GM06990 (cell line): Measurements from ENCODE around the gene ST8SIA6.
"Not testable (repeated sequence)": the region's sequence is repeated elsewhere in the genome, so short reads cannot be mapped to it uniquely, and the experiment has no call there.

Source experiments
- DNase-seq: peaks from one replicate; pipeline ENCODE4 v3.0.0-alpha.2; 2011; ENCODE audit not compliant: insufficient read length; ENCODE audit errors: extremely low read depth
- H3K27me3 ChIP-seq: replicated peaks from 2 replicates; pipeline ENCODE4 v1.6.0; 2011; ENCODE audit warnings: low read length; ENCODE audit not compliant: control insufficient read depth, insufficient read depth
- H3K36me3 ChIP-seq: 2 replicates; pipeline ENCODE4 v1.5.1; 2011; ENCODE audit warnings: low read length; ENCODE audit not compliant: control insufficient read depth, insufficient read depth
- H3K4me3 ChIP-seq: replicated peaks from 2 replicates; pipeline ENCODE4 v1.5.1; 2011; ENCODE audit warnings: low read depth, mild to moderate bottlenecking, control low read depth, low read length
- CTCF ChIP-seq: IDR thresholded peaks from 2 replicates; pipeline ENCODE4 v1.5.1; 2011; ENCODE audit warnings: low read length, control low read depth, mild to moderate bottlenecking, inconsistent platforms; ENCODE audit not compliant: insufficient read depth, poor library complexity, severe bottlenecking

ST8SIA6 gene

GRCh38 chr10:17444388-17444714, 10.0 kb downstream of the ST8SIA6 start:
- TF ChIP-seq CTCF: no peak
- no peaks in the 10 kb centered on the region; the same call in 1 of the 2 replicates for H3K27me3 ChIP-seq

GRCh38 chr10:17443707-17444387, 10.5 kb downstream of the ST8SIA6 start:
- H3K36me3 ChIP-seq: no peaks in the 10 kb centered on the region
- H3K27me3 ChIP-seq: no peaks in the 10 kb centered on the region; the same call in 1 of the 2 replicates
- H3K4me3 ChIP-seq: no peak overlapping the region; the same call in 1 of the 2 replicates
- no peak for TF ChIP-seq CTCF
- no peak for DNase-seq

More at GRCh38 chr10:17444388-17444714, 10.0 kb downstream of the ST8SIA6 start:
- no peak for DNase-seq
- Histone ChIP-seq H3K36me3 (no peaks in the 10 kb centered on the region), H3K4me3 (no peak overlapping the region)

GRCh38 chr10:17438583-17438982, 15.8 kb downstream of the ST8SIA6 start:
- Histone ChIP-seq H3K27me3 (no peaks in the 10 kb centered on the region), H3K36me3 (no peaks in the 10 kb centered on the region), H3K4me3 (no peak overlapping the region)
- no peak for DNase-seq
- no peak for TF ChIP-seq CTCF

- DNase-seq, H3K4me3 ChIP-seq, H3K27me3 ChIP-seq, H3K36me3 ChIP-seq: not testable (repeated sequence)
Measured at GRCh38 chr10:17436578-17436977, 17.8 kb downstream of the ST8SIA6 start.

- Histone ChIP-seq H3K4me3 (no peak overlapping the region), H3K36me3 (no peaks in the 10 kb centered on the region), H3K27me3 (no peaks in the 10 kb centered on the region)
- TF ChIP-seq CTCF: no peak
- no peak for DNase-seq
Measured at GRCh38 chr10:17435953-17436352, 18.4 kb downstream of the ST8SIA6 start.

- H3K27me3 ChIP-seq: no peaks in the 10 kb centered on the region
- DNase-seq: no peak
- TF ChIP-seq CTCF: no peak
- no peaks in the 10 kb centered on the region for H3K36me3 ChIP-seq
- no peak overlapping the region for H3K4me3 ChIP-seq
Measured at GRCh38 chr10:17435187-17435586, 19.2 kb downstream of the ST8SIA6 start.
